K562 (cell line): Measurements from ENCODE around the gene CARM1. TPM values are rescaled to one million over a fixed set of nuclear protein-coding genes. Genes with fewer than 3 reads are reported as not detected.

ENCODE experiments used
- BCLAF1 ChIP-seq, 2 experiments: fragments of 450-650 bp in 1 of 2; IDR thresholded peaks; 2 replicates each; pipeline ENCODE4 v1.6.1; 2011 to 2017; ENCODE audit warnings: low read depth in 2 of 2, antibody characterized with exemption in 1 of 2, borderline replicate concordance in 1 of 2, low read length in 1 of 2, mild to moderate bottlenecking in 1 of 2, mixed read lengths in 1 of 2; ENCODE audit not compliant: control insufficient read depth in 1 of 2
- DLX4 ChIP-seq: fragments of 250-450 bp; sonication (Bioruptor Pico); IDR thresholded peaks from 2 replicates; pipeline ENCODE4 v1.6.1; 2021; ENCODE audit warnings: mild to moderate bottlenecking
- E2F3 ChIP-seq: fragments of 250-450 bp; sonication (Bioruptor Pico); IDR thresholded peaks from 2 replicates; pipeline ENCODE4 v1.4.0; 2020; ENCODE audit warnings: mild to moderate bottlenecking
- EWSR1 ChIP-seq: fragments of 450-650 bp; IDR thresholded peaks from 2 replicates; pipeline ENCODE4 v1.6.1; 2018; ENCODE audit warnings: borderline replicate concordance, mild to moderate bottlenecking, low read depth, moderate library complexity; ENCODE audit not compliant: partially characterized antibody
- FIP1L1 ChIP-seq: fragments of 200-400 bp; formaldehyde crosslinking; IDR thresholded peaks from 2 replicates; pipeline ENCODE4 v1.6.1; 2018; ENCODE audit warnings: mild to moderate bottlenecking, low read depth, low read length; ENCODE audit not compliant: poor library complexity, severe bottlenecking
- KDM2B ChIP-seq: fragments of 250-450 bp; sonication (Bioruptor Pico); IDR thresholded peaks from 2 replicates; pipeline ENCODE4 v1.8.0; 2021; ENCODE audit warnings: mild to moderate bottlenecking, moderate library complexity
- MBD2 ChIP-seq: sonication (generic); IDR thresholded peaks from 2 replicates; pipeline ENCODE4 v1.6.1; 2016; ENCODE audit warnings: low read depth, borderline replicate concordance
- POLR3A ChIP-seq: IDR thresholded peaks from 2 replicates; pipeline ENCODE4 v1.6.1; 2011; ENCODE audit warnings: borderline replicate concordance, mild to moderate bottlenecking, moderate library complexity; ENCODE audit not compliant: insufficient read length, insufficient read depth; ENCODE audit errors: extremely low read depth
- PPARD ChIP-seq: fragments of 250-450 bp; sonication (Bioruptor Pico); IDR thresholded peaks from 2 replicates; pipeline ENCODE4 v1.8.0; 2022; ENCODE audit warnings: inconsistent platforms, mild to moderate bottlenecking, moderate library complexity
- SAP30 ChIP-seq: fragments of 200-600 bp; sonication (generic); IDR thresholded peaks from 2 replicates; pipeline ENCODE4 v1.6.1; 2012; ENCODE audit warnings: borderline replicate concordance, low read depth, mild to moderate bottlenecking, moderate library complexity, low read length, control low read depth, inconsistent platforms; ENCODE audit not compliant: insufficient read depth, poor library complexity, severe bottlenecking
- SIRT6 ChIP-seq: IDR thresholded peaks from one replicate; pipeline ENCODE4 v1.6.1; 2012; ENCODE audit warnings: low read depth, mild to moderate bottlenecking, control low read depth, inconsistent platforms, low read length, moderate library complexity
- SMAD1 ChIP-seq: fragments of 150-350 bp; IDR thresholded peaks from 2 replicates; pipeline ENCODE4 v1.6.1; 2014; ENCODE audit warnings: low read length, low read depth; ENCODE audit not compliant: partially characterized antibody
- SMAD3 ChIP-seq: fragments of 450-650 bp; formaldehyde crosslinking; conservative IDR thresholded peaks from 2 replicates; pipeline ENCODE4 v1.4.0; 2020; ENCODE audit warnings: mild to moderate bottlenecking
- SMARCB1 ChIP-seq: IDR thresholded peaks from 2 replicates; pipeline ENCODE4 v1.6.1; 2011; ENCODE audit warnings: improper control_type of control experiment, low read depth; ENCODE audit not compliant: insufficient read length
- SMARCE1 ChIP-seq: fragments of 450-650 bp; IDR thresholded peaks from 2 replicates; pipeline ENCODE4 v1.7.1; 2016; ENCODE audit warnings: mild to moderate bottlenecking
- SREBF1 ChIP-seq: fragments of 150-350 bp; IDR thresholded peaks from 2 replicates; pipeline ENCODE4 v1.6.1; 2014; ENCODE audit warnings: antibody characterized with exemption, low read depth, low read length, borderline replicate concordance
- TAF15 ChIP-seq: fragments of 200-400 bp; formaldehyde crosslinking; IDR thresholded peaks from 2 replicates; pipeline ENCODE4 v1.6.1; 2017; ENCODE audit warnings: mild to moderate bottlenecking, low read depth, low read length, moderate library complexity
- TFAM ChIP-seq: fragments of 250-450 bp; sonication (Bioruptor Pico); conservative IDR thresholded peaks from 2 replicates; pipeline ENCODE4 v1.5.0; 2021; ENCODE audit warnings: mild to moderate bottlenecking, moderate library complexity
- ZNF512 ChIP-seq: IDR thresholded peaks from 2 replicates; pipeline ENCODE4 v1.6.1; 2016; ENCODE audit warnings: missing genetic modification characterization, missing compliant biosample characterization
- polyA plus RNA-seq, 8 experiments: library from polyadenylated mRNA; depleted of rRNA in 4 of 8; stranded (reverse) in 5 of 8; unstranded in 3 of 8; fragments of >200 nt; fragmentation: Nextera tagmentation in 2 of 8; fragmentation: Illumina TruSeq in 1 of 8; extraction: Ambion mirVana in 2 of 8; extraction: Trizol in 1 of 8; gene quantifications; 2 replicates each; pipeline versions ENCODE4 v1.2.1 to v1.2.3, GENCODE V29; 2011 to 2014; ENCODE audit warnings: inconsistent platforms in 1 of 8, missing spikeins in 1 of 8
- total RNA-seq, 7 experiments: library from RNA; depleted of rRNA in 6 of 7; stranded (reverse); fragments of >200 nt in 6 of 7; fragmentation: Illumina TruSeq in 2 of 7; extraction: Trizol in 2 of 7; gene quantifications; 2 replicates each; pipeline versions ENCODE4 v1.2.1 to v1.2.3, GENCODE V29; 2011 to 2021; ENCODE audit warnings: low replicate concordance in 1 of 7
- TF ChIP-seq, protein P1 (sequence below): sonication (generic); IDR thresholded peaks from 2 replicates; pipeline ENCODE4 v1.6.1; 2016

Gene CARM1
- total and polyA plus RNA-seq, 9 of the 15 experiments (the other 6 are each of a cell fraction or from before 2014, with no cell fraction given), result 0.36 to 86.0 (median 29.7) TPM

GRCh38 chr19:10928563-10929401 lies 57.4 kb downstream of the CARM1 start, which contains the start of the genes TIMM29 and YIPF2 (continued):
- TF ChIP-seq SREBF1, result peak; percentile 66; the same call in 1 of the 2 replicates
- TF ChIP-seq ZNF512 (tag), result no peak
- TF ChIP-seq MBD2, result peak; percentile 86
- no peak for TF ChIP-seq SMAD3
- peak; percentile 30 for TF ChIP-seq SMAD1
- peak; percentile 37 for TF ChIP-seq FIP1L1
- no peak for TF ChIP-seq TFAM
- no peak for TF ChIP-seq TAF15
- TF ChIP-seq PPARD, result no peak
- TF ChIP-seq SMARCE1, result no peak
- no peak for TF ChIP-seq DLX4 (CRISPR knock-in tag)
- peak; percentile 57 for TF ChIP-seq SAP30
- TF ChIP-seq POLR3A, result no peak
- TF ChIP-seq, protein P1, sequence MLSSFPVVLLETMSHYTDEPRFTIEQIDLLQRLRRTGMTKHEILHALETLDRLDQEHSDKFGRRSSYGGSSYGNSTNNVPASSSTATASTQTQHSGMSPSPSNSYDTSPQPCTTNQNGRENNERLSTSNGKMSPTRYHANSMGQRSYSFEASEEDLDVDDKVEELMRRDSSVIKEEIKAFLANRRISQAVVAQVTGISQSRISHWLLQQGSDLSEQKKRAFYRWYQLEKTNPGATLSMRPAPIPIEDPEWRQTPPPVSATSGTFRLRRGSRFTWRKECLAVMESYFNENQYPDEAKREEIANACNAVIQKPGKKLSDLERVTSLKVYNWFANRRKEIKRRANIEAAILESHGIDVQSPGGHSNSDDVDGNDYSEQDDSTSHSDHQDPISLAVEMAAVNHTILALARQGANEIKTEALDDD, result no peak
- TF ChIP-seq SMARCB1, result no peak
- TF ChIP-seq E2F3 (CRISPR knock-in tag), result 0 out of 2 replicates have a peak, but pooled peaks have one; percentile 22
- no peak for TF ChIP-seq SIRT6
- TF ChIP-seq BCLAF1 (IDR thresholded peaks at IDR 0.05; ENCODE audit: borderline replicate concordance in 1 of 2, control insufficient read depth in 1 of 2, low read depth in 2 of 2, low read length in 1 of 2), result peak in 1 of 2 experiments; percentile 95; a peak in 2 of 4 replicates
- TF ChIP-seq KDM2B (CRISPR knock-in tag), result no peak
- no peak for TF ChIP-seq EWSR1
